Panc1 (cell line): ENCODE measurements around the gene IFNK. TPM values are rescaled to one million over a fixed set of nuclear protein-coding genes. Genes with fewer than 3 reads are reported as not detected.

ENCODE experiments used
- ATAC-seq: fragments of 200-7000 bp; cut with Tn5 transposase; 2 replicates; pipeline ENCODE4 v1.9.1; 2020; ENCODE audit warnings: mild to moderate bottlenecking, moderate library complexity
- BruUV-seq: library from RNA; stranded (reverse); fragments of 400-500 nt; replicated peaks from 2 replicates; lab custom pipeline; 2021; lab: Mats Ljungman, UMichigan
- CTCF ChIA-PET: fragments of 300-600 bp; sonication (Branson Sonifier 250); formaldehyde crosslinking; loops from one replicate; lab custom pipeline; 2022; ENCODE audit warnings: antibody characterized with exemption; lab: Charles Lee
- POLR2A ChIA-PET: fragments of 300-600 bp; sonication (Branson Sonifier 250); formaldehyde crosslinking; loops from one replicate; lab custom pipeline; 2022; ENCODE audit warnings: antibody characterized with exemption; lab: Charles Lee
- DNase-seq: peaks from one replicate; pipeline ENCODE4 v3.0.0-alpha.2; 2010; ENCODE audit warnings: low read depth, low spot score
- H3K27ac ChIP-seq: 2 replicates; pipeline ENCODE4 v1.5.1; 2011; ENCODE audit warnings: mild to moderate bottlenecking, low read length, inconsistent platforms
- H3K27me3 ChIP-seq: fragments of 200-500 bp; sonication (Bioruptor generic); 2 replicates; pipeline ENCODE4 v1.6.0; 2014; ENCODE audit warnings: low read length, inconsistent platforms; ENCODE audit not compliant: control insufficient read depth, insufficient read depth
- H3K36me3 ChIP-seq: fragments of 200-500 bp; sonication (Bioruptor generic); 2 replicates; pipeline ENCODE4 v1.5.1; 2014; ENCODE audit warnings: inconsistent platforms, mild to moderate bottlenecking, low read length, moderate library complexity; ENCODE audit not compliant: control insufficient read depth, insufficient read depth
- H3K4me1 ChIP-seq: 2 replicates; pipeline ENCODE4 v1.5.1; 2011; ENCODE audit warnings: inconsistent platforms, mild to moderate bottlenecking, low read length, moderate library complexity; ENCODE audit not compliant: control insufficient read depth, insufficient read depth
- H3K4me3 ChIP-seq, 2 experiments: 2 replicates each; pipeline ENCODE4 v1.5.1; 2011 to 2012; ENCODE audit warnings: low read depth in 2 of 2, low read length in 2 of 2, mild to moderate bottlenecking in 2 of 2, inconsistent platforms in 1 of 2, moderate library complexity in 1 of 2
- H3K9me3 ChIP-seq: fragments of 200-500 bp; sonication (Bioruptor generic); 2 replicates; pipeline ENCODE4 v1.5.1; 2014; ENCODE audit warnings: low read depth, mild to moderate bottlenecking, inconsistent platforms, low read length, moderate library complexity; ENCODE audit not compliant: control insufficient read depth, insufficient read depth
- CTCF ChIP-seq: fragments of 450-650 bp; IDR thresholded peaks from 2 replicates; pipeline ENCODE4 v1.5.1; 2017; ENCODE audit warnings: mild to moderate bottlenecking
- POLR2AphosphoS5 ChIP-seq: IDR thresholded peaks from 2 replicates; pipeline ENCODE4 v1.6.1; 2012; ENCODE audit warnings: mild to moderate bottlenecking, low read depth, low read length, moderate library complexity
- REST ChIP-seq, 2 experiments: IDR thresholded peaks; 2 replicates each; pipeline ENCODE4 v1.6.1; 2011 to 2012; ENCODE audit warnings: low read depth in 2 of 2, control low read depth in 1 of 2, low read length in 1 of 2, mild to moderate bottlenecking in 1 of 2, moderate library complexity in 1 of 2; ENCODE audit not compliant: insufficient read depth in 1 of 2
- SIN3A ChIP-seq: IDR thresholded peaks from 2 replicates; pipeline ENCODE4 v1.6.1; 2012; ENCODE audit warnings: low read depth, mild to moderate bottlenecking, low read length, moderate library complexity, borderline replicate concordance; ENCODE audit not compliant: insufficient read depth
- TCF7L2 ChIP-seq: IDR thresholded peaks from 2 replicates; pipeline ENCODE4 v1.6.1; 2011; ENCODE audit warnings: mild to moderate bottlenecking, low read depth, low read length, inconsistent platforms
- in situ Hi-C: cut with HindIII; loops from 2 replicates; pipeline ENCODE4 v1.10.0; 2016; ENCODE audit warnings: low sequenced_read_pairs, low pct_unique_long_range_greater_than_20kb
- intact Hi-C: fragments of 100-400 bp; cut with micrococcal nuclease; formaldehyde crosslinking; loops from one replicate; pipeline ENCODE4 v1.10.0; 2022; ENCODE audit not compliant: unreplicated experiment
- total RNA-seq: library from RNA; stranded (reverse); gene quantifications from one replicate; pipeline ENCODE4 v1.2.1, GENCODE V29; 2021; ENCODE audit not compliant: unreplicated experiment

IFNK gene
- total RNA-seq, 1 experiment from 2014 or later = not detected

- Histone ChIP-seq H3K4me3 (no peak overlapping the region), H3K27ac (no peak overlapping the region), H3K27me3 (no peaks in the 10 kb centered on the region), H3K36me3 (no peaks in the 10 kb centered on the region), H3K9me3 (no peaks in the 10 kb centered on the region), H3K4me1 (no peaks in the 10 kb centered on the region)
- ATAC-seq (no peak), DNase-seq (no peak)
- BruUV-seq = no TSS peak
- no peak for TF ChIP-seq SIN3A
- no peak for TF ChIP-seq CTCF
- TF ChIP-seq REST (IDR thresholded peaks at IDR 0.05; ENCODE audit: insufficient read depth in 1 of 2, low read depth in 2 of 2, low read length in 1 of 2) = no peak
- TF ChIP-seq TCF7L2 = no peak
- TF ChIP-seq POLR2AphosphoS5 = no peak
- POLR2A ChIA-PET = interaction anchor here (0.6 kb wide), 1 partner anchor 18 kb away, joined by 20 read pairs; the partner anchor contains the start of gene IFNK
- in situ Hi-C loops = no loop called here
- CTCF ChIA-PET = no interaction called here
- intact Hi-C loops = loop anchor here (10.0 kb wide), 1 partner anchor 59 kb away; no protein-coding TSS in a partner anchor
Measured at GRCh38 chr9:27505744-27506161, 18.3 kb upstream of the IFNK start.

- no peak for ATAC-seq
- Histone ChIP-seq H3K27ac (no peak overlapping the region), H3K27me3 (no peaks in the 10 kb centered on the region), H3K9me3 (no peaks in the 10 kb centered on the region), H3K4me1 (no peaks in the 10 kb centered on the region), H3K36me3 (no peaks in the 10 kb centered on the region), H3K4me3 (no peak overlapping the region)
- in situ Hi-C loops = no loop called here
- ChIA-PET CTCF (no interaction called here), POLR2A (no interaction called here)
- no TSS peak for BruUV-seq
- no peak for DNase-seq
- no peak for TF ChIP-seq REST (IDR thresholded peaks at IDR 0.05; ENCODE audit: insufficient read depth in 1 of 2, low read depth in 2 of 2, low read length in 1 of 2)
- no peak for TF ChIP-seq TCF7L2
- TF ChIP-seq POLR2AphosphoS5 = no peak
- intact Hi-C loops = loop anchor here (10.0 kb wide), 1 partner anchor 58 kb away; no protein-coding TSS in a partner anchor
Measured at GRCh38 chr9:27506981-27507380, 17.1 kb upstream of the IFNK start.
